Neural cell (in vitro differentiated cells): ENCODE data around the gene PIWIL1. TPM values are rescaled to one million over a fixed set of nuclear protein-coding genes. Genes with fewer than 3 reads are reported as not detected.

Experiments used
- H2AFZ ChIP-seq: fragments of 200-600, 300-800 bp; sonication (generic), shearing (Covaris generic); 2 replicates; pipeline ENCODE4 v1.6.0; 2014; ENCODE audit warnings: low read depth, mild to moderate bottlenecking, antibody characterized with exemption, low read length, moderate library complexity
- H3F3A ChIP-seq: fragments of 200-600 bp; shearing (Covaris generic); 2 replicates; pipeline ENCODE4 v1.6.1; 2016; ENCODE audit warnings: mild to moderate bottlenecking, moderate library complexity, mixed read lengths, antibody characterized with exemption, low read length; ENCODE audit not compliant: insufficient read depth, poor library complexity, severe bottlenecking
- H3K27ac ChIP-seq: fragments of 200-600, 300-800 bp; sonication (generic), shearing (Covaris generic); 2 replicates; pipeline ENCODE4 v1.5.1; 2014; ENCODE audit warnings: mild to moderate bottlenecking, low read length, moderate library complexity
- H3K27me3 ChIP-seq: fragments of 300-800, 200-600 bp; sonication (generic), shearing (Covaris generic); 2 replicates; pipeline ENCODE4 v1.6.0; 2014; ENCODE audit warnings: mild to moderate bottlenecking, low read depth, low read length, moderate library complexity; ENCODE audit not compliant: insufficient read depth
- H3K36me3 ChIP-seq: fragments of 300-800, 200-600 bp; sonication (generic), shearing (Covaris generic); 2 replicates; pipeline ENCODE4 v1.5.1; 2014; ENCODE audit warnings: mild to moderate bottlenecking, antibody characterized with exemption, low read length, moderate library complexity; ENCODE audit not compliant: insufficient read depth
- H3K4me2 ChIP-seq: fragments of 300-800, 200-600 bp; sonication (generic), shearing (Covaris generic); 2 replicates; pipeline ENCODE4 v1.6.0; 2014; ENCODE audit warnings: mild to moderate bottlenecking, low read length
- H3K4me3 ChIP-seq: fragments of 300-800, 200-600 bp; sonication (generic), shearing (Covaris generic); 2 replicates; pipeline ENCODE4 v1.5.1; 2014; ENCODE audit warnings: mild to moderate bottlenecking, low read length, moderate library complexity
- H3K79me2 ChIP-seq: fragments of 200-600 bp; shearing (Covaris generic); replicated peaks from 2 replicates; pipeline ENCODE4 v1.6.0; 2014; ENCODE audit warnings: mild to moderate bottlenecking, low read length, moderate library complexity; ENCODE audit not compliant: insufficient read depth
- H3K9ac ChIP-seq: fragments of 300-800, 200-600 bp; sonication (generic), shearing (Covaris generic); 2 replicates; pipeline ENCODE4 v1.6.1; 2016; ENCODE audit warnings: mild to moderate bottlenecking, low read length, mixed read lengths
- H3K9me2 ChIP-seq: fragments of 200-600 bp; shearing (Covaris generic); 2 replicates; pipeline ENCODE4 v1.6.1; 2016; ENCODE audit warnings: mild to moderate bottlenecking, low read length, mixed read lengths; ENCODE audit not compliant: insufficient read depth
- H3K9me3 ChIP-seq: fragments of 200-600, 300-800 bp; sonication (generic), shearing (Covaris generic); 2 replicates; pipeline ENCODE4 v1.6.1; 2016; ENCODE audit warnings: mild to moderate bottlenecking, mixed run types, low read length, moderate library complexity, mixed read lengths
- H4K20me1 ChIP-seq: fragments of 200-600 bp; shearing (Covaris generic); 2 replicates; pipeline ENCODE4 v1.6.1; 2016; ENCODE audit warnings: mild to moderate bottlenecking, mixed run types; ENCODE audit not compliant: insufficient read depth
- EP300 ChIP-seq: fragments of 450-650 bp; conservative IDR thresholded peaks from 2 replicates; pipeline ENCODE4 v1.6.1; 2014; ENCODE audit warnings: antibody characterized with exemption, mild to moderate bottlenecking, moderate library complexity; ENCODE audit not compliant: poor library complexity, severe bottlenecking
- EZH2 ChIP-seq: fragments of 200-600, 300-800 bp; shearing (Covaris generic), sonication (generic); IDR thresholded peaks from 2 replicates; pipeline ENCODE4 v1.6.1; 2014; ENCODE audit warnings: antibody characterized with exemption, low read length, borderline replicate concordance, mild to moderate bottlenecking; ENCODE audit not compliant: insufficient read depth, poor library complexity, severe bottlenecking
- MXI1 ChIP-seq: fragments of 450-650 bp; conservative IDR thresholded peaks from 2 replicates; pipeline ENCODE4 v1.6.1; 2014; ENCODE audit warnings: antibody characterized with exemption, mild to moderate bottlenecking; ENCODE audit not compliant: poor library complexity, severe bottlenecking
- POLR2AphosphoS5 ChIP-seq: IDR thresholded peaks from 2 replicates; pipeline ENCODE4 v1.6.1; 2012
- RAD21 ChIP-seq: fragments of 450-650 bp; conservative IDR thresholded peaks from 2 replicates; pipeline ENCODE4 v1.6.1; 2014; ENCODE audit warnings: antibody characterized with exemption, mild to moderate bottlenecking, moderate library complexity
- SMC3 ChIP-seq: fragments of 450-650 bp; conservative IDR thresholded peaks from 2 replicates; pipeline ENCODE4 v1.6.1; 2014; ENCODE audit warnings: antibody characterized with exemption, mild to moderate bottlenecking, moderate library complexity; ENCODE audit not compliant: poor library complexity
- TAF1 ChIP-seq: IDR thresholded peaks from 2 replicates; pipeline ENCODE4 v1.6.1; 2012; ENCODE audit warnings: low read depth
- polyA plus RNA-seq: library from polyadenylated mRNA; depleted of rRNA; stranded (reverse); fragments of >200 nt; gene quantifications from 2 replicates; pipeline ENCODE4 v1.2.3, GENCODE V29; 2014
- TF ChIP-seq, protein P1 (sequence below): IDR thresholded peaks from 2 replicates; pipeline ENCODE4 v1.6.1; 2012; ENCODE audit warnings: borderline replicate concordance
- TF ChIP-seq, protein P2 (sequence below): fragments of 450-650 bp; IDR thresholded peaks from 2 replicates; pipeline ENCODE4 v1.5.1; 2014; ENCODE audit warnings: antibody characterized with exemption, mild to moderate bottlenecking, moderate library complexity; ENCODE audit not compliant: poor library complexity, severe bottlenecking

PIWIL1 gene
- polyA plus RNA-seq, 1 donor from 2014 or later, result not detected

DNA sequence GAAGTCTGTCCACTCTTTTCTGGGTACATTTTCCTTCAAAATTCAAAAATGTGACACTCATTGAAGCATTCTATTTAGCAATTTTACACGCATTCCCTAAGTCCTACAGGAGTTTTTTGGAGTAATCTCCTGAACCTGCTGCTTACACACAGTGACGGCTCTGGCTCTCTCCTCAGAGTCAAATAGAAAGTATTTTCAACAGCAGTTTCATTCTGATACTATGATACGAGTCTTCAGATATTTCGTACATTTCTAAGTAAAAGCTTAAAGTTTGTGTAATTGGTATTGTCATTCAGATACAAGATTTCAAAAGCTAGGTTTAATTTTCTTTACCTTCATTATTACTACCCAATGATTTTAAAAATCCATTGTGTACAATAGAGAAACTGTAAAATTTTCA, 36.4 kb downstream of the PIWIL1 start:
- Histone ChIP-seq H4K20me1 (no peaks in the 10 kb centered on the region), H3K79me2 (no peaks in the 10 kb centered on the region), H2AFZ (no peak overlapping the region), H3K27ac (no peak overlapping the region), H3K27me3 (no peaks in the 10 kb centered on the region), H3K9me3 (no peaks in the 10 kb centered on the region), H3F3A (no peaks in the 10 kb centered on the region), H3K36me3 (no peaks in the 10 kb centered on the region), H3K4me3 (no peak overlapping the region), H3K4me2 (no peak overlapping the region), H3K9me2 (no peaks in the 10 kb centered on the region), H3K9ac (no peak overlapping the region)
- TF ChIP-seq POLR2AphosphoS5 (no peak), RAD21 (no peak)
- TF ChIP-seq, protein P1, sequence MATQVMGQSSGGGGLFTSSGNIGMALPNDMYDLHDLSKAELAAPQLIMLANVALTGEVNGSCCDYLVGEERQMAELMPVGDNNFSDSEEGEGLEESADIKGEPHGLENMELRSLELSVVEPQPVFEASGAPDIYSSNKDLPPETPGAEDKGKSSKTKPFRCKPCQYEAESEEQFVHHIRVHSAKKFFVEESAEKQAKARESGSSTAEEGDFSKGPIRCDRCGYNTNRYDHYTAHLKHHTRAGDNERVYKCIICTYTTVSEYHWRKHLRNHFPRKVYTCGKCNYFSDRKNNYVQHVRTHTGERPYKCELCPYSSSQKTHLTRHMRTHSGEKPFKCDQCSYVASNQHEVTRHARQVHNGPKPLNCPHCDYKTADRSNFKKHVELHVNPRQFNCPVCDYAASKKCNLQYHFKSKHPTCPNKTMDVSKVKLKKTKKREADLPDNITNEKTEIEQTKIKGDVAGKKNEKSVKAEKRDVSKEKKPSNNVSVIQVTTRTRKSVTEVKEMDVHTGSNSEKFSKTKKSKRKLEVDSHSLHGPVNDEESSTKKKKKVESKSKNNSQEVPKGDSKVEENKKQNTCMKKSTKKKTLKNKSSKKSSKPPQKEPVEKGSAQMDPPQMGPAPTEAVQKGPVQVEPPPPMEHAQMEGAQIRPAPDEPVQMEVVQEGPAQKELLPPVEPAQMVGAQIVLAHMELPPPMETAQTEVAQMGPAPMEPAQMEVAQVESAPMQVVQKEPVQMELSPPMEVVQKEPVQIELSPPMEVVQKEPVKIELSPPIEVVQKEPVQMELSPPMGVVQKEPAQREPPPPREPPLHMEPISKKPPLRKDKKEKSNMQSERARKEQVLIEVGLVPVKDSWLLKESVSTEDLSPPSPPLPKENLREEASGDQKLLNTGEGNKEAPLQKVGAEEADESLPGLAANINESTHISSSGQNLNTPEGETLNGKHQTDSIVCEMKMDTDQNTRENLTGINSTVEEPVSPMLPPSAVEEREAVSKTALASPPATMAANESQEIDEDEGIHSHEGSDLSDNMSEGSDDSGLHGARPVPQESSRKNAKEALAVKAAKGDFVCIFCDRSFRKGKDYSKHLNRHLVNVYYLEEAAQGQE, result no peak

DNA sequence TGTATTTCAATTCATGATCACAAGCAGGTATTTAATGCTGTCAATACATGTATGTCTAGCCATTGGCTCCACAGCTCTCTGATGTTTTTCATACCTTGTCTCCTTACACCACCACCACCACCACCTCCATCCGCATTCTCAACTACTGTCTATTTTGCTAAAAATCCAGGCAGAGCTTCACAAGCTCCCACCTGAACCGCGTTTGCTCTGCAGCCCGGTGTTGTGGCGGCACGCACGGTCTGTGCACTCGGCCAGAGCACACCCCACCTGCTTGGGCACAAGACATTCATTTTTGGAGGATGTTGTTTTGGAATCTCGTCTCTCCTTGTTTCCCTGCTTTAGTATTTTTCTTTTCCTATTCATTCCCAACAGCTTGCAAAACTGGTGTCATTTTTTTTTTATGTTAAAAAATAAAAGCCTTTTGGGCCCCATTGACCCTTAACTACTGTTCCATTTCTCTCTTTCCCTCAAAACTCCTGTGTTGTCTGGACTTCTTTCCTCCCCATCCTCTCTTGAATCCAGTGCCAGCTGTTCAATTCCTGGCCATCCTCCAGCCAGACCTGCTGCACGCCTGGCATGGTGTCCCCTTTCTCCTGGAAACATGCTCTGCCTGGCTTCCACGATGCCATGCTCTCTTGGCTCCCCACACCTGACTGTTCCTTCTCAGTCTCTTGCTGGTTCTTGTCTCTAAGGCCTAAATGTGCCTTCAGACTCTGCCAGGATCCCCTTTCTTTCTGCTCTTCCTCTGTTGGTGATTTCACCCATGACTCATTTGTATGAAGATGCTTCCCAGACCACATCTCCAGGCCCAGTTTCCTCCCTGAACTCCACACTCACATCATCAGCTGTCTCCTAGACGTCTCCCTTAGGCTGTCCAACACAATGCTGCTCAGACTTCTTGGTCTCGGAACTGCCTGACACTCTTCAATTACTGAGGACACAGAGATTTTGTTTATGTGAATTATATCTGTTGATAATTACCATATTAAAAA, 37.9 kb downstream of the PIWIL1 start:
- Histone ChIP-seq H3K79me2 (no peaks in the 10 kb centered on the region), H3F3A (no peaks in the 10 kb centered on the region), H3K9me3 (no peaks in the 10 kb centered on the region), H3K9me2 (no peaks in the 10 kb centered on the region), H3K36me3 (no peaks in the 10 kb centered on the region), H3K27me3 (no peaks in the 10 kb centered on the region), H4K20me1 (no peaks in the 10 kb centered on the region), H3K9ac (no peak overlapping the region), H2AFZ (no peak overlapping the region), H3K4me2 (no peak overlapping the region), H3K4me3 (no peak overlapping the region), H3K27ac (no peak overlapping the region)
- TF ChIP-seq, protein P1, result no peak
- TF ChIP-seq EP300, result no peak
- TF ChIP-seq, protein P2, sequence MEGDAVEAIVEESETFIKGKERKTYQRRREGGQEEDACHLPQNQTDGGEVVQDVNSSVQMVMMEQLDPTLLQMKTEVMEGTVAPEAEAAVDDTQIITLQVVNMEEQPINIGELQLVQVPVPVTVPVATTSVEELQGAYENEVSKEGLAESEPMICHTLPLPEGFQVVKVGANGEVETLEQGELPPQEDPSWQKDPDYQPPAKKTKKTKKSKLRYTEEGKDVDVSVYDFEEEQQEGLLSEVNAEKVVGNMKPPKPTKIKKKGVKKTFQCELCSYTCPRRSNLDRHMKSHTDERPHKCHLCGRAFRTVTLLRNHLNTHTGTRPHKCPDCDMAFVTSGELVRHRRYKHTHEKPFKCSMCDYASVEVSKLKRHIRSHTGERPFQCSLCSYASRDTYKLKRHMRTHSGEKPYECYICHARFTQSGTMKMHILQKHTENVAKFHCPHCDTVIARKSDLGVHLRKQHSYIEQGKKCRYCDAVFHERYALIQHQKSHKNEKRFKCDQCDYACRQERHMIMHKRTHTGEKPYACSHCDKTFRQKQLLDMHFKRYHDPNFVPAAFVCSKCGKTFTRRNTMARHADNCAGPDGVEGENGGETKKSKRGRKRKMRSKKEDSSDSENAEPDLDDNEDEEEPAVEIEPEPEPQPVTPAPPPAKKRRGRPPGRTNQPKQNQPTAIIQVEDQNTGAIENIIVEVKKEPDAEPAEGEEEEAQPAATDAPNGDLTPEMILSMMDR, result no peak
- TF ChIP-seq TAF1, result no peak
- TF ChIP-seq RAD21, result no peak
- no peak for TF ChIP-seq POLR2AphosphoS5
- TF ChIP-seq MXI1, result no peak
- no peak for TF ChIP-seq SMC3
- TF ChIP-seq EZH2, result no peak
